Measurements from ENCODE around the gene ANKRD16.

The ANKRD16 gene

GRCh38 chr10:5873515-5873995 is 16.1 kb downstream of the ANKRD16 start:
- peak; percentile 70 for ATAC-seq
- TF ChIP-seq GLIS3 (CRISPR knock-in tag; IDR thresholded peaks at IDR 0.05) (no peak), SNAI2 (CRISPR knock-in tag; IDR thresholded peaks at IDR 0.05) (no peak), ZNF70 (CRISPR knock-in tag; IDR thresholded peaks at IDR 0.05) (no peak), PPARA (CRISPR knock-in tag; IDR thresholded peaks at IDR 0.05; ENCODE audit: borderline replicate concordance) (no peak), ESRRG (CRISPR knock-in tag; IDR thresholded peaks at IDR 0.05) (no peak), TOX (CRISPR knock-in tag; IDR thresholded peaks at IDR 0.05; ENCODE audit: borderline replicate concordance) (no peak), ZFP30 (CRISPR knock-in tag; IDR thresholded peaks at IDR 0.05) (no peak), ZFP3 (CRISPR knock-in tag; IDR thresholded peaks at IDR 0.05) (no peak), TCF4 (CRISPR knock-in tag; IDR thresholded peaks at IDR 0.05; ENCODE audit: borderline replicate concordance) (no peak), ARNTL (CRISPR knock-in tag; IDR thresholded peaks at IDR 0.05; ENCODE audit: borderline replicate concordance, low read depth) (no peak), ZNF8 (CRISPR knock-in tag; IDR thresholded peaks at IDR 0.05) (no peak), ZNF565 (CRISPR knock-in tag; conservative IDR thresholded peaks at IDR 0.05; ENCODE audit: low read depth) (no peak), POU6F1 (CRISPR knock-in tag; IDR thresholded peaks at IDR 0.05; ENCODE audit: borderline replicate concordance, low read depth) (no peak), ZC3H10 (CRISPR knock-in tag; IDR thresholded peaks at IDR 0.05) (no peak)
- TF ChIP-seq, protein P1, sequence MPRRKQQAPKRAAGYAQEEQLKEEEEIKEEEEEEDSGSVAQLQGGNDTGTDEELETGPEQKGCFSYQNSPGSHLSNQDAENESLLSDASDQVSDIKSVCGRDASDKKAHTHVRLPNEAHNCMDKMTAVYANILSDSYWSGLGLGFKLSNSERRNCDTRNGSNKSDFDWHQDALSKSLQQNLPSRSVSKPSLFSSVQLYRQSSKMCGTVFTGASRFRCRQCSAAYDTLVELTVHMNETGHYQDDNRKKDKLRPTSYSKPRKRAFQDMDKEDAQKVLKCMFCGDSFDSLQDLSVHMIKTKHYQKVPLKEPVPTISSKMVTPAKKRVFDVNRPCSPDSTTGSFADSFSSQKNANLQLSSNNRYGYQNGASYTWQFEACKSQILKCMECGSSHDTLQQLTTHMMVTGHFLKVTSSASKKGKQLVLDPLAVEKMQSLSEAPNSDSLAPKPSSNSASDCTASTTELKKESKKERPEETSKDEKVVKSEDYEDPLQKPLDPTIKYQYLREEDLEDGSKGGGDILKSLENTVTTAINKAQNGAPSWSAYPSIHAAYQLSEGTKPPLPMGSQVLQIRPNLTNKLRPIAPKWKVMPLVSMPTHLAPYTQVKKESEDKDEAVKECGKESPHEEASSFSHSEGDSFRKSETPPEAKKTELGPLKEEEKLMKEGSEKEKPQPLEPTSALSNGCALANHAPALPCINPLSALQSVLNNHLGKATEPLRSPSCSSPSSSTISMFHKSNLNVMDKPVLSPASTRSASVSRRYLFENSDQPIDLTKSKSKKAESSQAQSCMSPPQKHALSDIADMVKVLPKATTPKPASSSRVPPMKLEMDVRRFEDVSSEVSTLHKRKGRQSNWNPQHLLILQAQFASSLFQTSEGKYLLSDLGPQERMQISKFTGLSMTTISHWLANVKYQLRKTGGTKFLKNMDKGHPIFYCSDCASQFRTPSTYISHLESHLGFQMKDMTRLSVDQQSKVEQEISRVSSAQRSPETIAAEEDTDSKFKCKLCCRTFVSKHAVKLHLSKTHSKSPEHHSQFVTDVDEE (CRISPR knock-in tag; IDR thresholded peaks at IDR 0.05): no peak
- TF ChIP-seq, protein P2, sequence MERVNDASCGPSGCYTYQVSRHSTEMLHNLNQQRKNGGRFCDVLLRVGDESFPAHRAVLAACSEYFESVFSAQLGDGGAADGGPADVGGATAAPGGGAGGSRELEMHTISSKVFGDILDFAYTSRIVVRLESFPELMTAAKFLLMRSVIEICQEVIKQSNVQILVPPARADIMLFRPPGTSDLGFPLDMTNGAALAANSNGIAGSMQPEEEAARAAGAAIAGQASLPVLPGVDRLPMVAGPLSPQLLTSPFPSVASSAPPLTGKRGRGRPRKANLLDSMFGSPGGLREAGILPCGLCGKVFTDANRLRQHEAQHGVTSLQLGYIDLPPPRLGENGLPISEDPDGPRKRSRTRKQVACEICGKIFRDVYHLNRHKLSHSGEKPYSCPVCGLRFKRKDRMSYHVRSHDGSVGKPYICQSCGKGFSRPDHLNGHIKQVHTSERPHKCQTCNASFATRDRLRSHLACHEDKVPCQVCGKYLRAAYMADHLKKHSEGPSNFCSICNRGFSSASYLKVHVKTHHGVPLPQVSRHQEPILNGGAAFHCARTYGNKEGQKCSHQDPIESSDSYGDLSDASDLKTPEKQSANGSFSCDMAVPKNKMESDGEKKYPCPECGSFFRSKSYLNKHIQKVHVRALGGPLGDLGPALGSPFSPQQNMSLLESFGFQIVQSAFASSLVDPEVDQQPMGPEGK (CRISPR knock-in tag; IDR thresholded peaks at IDR 0.05; ENCODE audit: borderline replicate concordance): no peak
- TF ChIP-seq, protein P3, sequence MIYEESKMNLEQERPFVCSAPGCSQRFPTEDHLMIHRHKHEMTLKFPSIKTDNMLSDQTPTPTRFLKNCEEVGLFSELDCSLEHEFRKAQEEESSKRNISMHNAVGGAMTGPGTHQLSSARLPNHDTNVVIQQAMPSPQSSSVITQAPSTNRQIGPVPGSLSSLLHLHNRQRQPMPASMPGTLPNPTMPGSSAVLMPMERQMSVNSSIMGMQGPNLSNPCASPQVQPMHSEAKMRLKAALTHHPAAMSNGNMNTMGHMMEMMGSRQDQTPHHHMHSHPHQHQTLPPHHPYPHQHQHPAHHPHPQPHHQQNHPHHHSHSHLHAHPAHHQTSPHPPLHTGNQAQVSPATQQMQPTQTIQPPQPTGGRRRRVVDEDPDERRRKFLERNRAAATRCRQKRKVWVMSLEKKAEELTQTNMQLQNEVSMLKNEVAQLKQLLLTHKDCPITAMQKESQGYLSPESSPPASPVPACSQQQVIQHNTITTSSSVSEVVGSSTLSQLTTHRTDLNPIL (CRISPR knock-in tag; IDR thresholded peaks at IDR 0.05; ENCODE audit: low read depth): no peak
- TF ChIP-seq, protein P4, sequence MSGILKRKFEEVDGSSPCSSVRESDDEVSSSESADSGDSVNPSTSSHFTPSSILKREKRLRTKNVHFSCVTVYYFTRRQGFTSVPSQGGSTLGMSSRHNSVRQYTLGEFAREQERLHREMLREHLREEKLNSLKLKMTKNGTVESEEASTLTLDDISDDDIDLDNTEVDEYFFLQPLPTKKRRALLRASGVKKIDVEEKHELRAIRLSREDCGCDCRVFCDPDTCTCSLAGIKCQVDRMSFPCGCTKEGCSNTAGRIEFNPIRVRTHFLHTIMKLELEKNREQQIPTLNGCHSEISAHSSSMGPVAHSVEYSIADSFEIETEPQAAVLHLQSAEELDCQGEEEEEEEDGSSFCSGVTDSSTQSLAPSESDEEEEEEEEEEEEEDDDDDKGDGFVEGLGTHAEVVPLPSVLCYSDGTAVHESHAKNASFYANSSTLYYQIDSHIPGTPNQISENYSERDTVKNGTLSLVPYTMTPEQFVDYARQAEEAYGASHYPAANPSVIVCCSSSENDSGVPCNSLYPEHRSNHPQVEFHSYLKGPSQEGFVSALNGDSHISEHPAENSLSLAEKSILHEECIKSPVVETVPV (CRISPR knock-in tag; IDR thresholded peaks at IDR 0.05): no peak

DNA sequence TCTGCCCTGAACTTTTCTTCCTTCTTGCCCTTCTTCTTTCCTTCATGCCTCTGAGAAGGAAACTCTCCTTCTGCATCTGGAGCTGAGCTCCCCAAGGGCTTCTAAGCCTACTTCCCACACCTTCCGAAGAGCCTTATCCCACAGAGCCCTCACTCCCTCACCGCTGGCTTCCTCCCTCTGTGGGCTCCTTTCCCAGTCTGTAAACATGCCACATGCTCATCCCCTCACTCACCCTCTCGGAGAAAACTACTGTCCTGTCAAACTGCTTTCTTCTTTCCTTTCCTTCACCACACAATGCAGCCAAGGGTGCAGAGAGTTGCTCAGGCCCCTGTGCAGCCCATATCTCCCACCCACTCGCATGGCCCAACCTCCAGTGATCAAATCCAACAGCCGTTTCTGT is 18.1 kb downstream of the ANKRD16 start:
- TF ChIP-seq SNAI2 (CRISPR knock-in tag; IDR thresholded peaks at IDR 0.05) (no peak), TCF4 (CRISPR knock-in tag; IDR thresholded peaks at IDR 0.05; ENCODE audit: borderline replicate concordance) (no peak), ZNF8 (CRISPR knock-in tag; IDR thresholded peaks at IDR 0.05) (no peak), OSR1 (CRISPR knock-in tag; IDR thresholded peaks at IDR 0.05) (no peak), ZC3H10 (CRISPR knock-in tag; IDR thresholded peaks at IDR 0.05) (no peak), ZNF70 (CRISPR knock-in tag; IDR thresholded peaks at IDR 0.05) (no peak), RARB (CRISPR knock-in tag; IDR thresholded peaks at IDR 0.05) (no peak), BACH2 (CRISPR knock-in tag; IDR thresholded peaks at IDR 0.05; ENCODE audit: borderline replicate concordance) (no peak), ARNTL (CRISPR knock-in tag; IDR thresholded peaks at IDR 0.05; ENCODE audit: borderline replicate concordance, low read depth) (no peak), TOX (CRISPR knock-in tag; IDR thresholded peaks at IDR 0.05; ENCODE audit: borderline replicate concordance) (no peak), CSDC2 (CRISPR knock-in tag; IDR thresholded peaks at IDR 0.05) (no peak), ZFP3 (CRISPR knock-in tag; IDR thresholded peaks at IDR 0.05) (no peak), GLIS3 (CRISPR knock-in tag; IDR thresholded peaks at IDR 0.05) (no peak), PPARA (CRISPR knock-in tag; IDR thresholded peaks at IDR 0.05; ENCODE audit: borderline replicate concordance) (no peak), POU6F1 (CRISPR knock-in tag; IDR thresholded peaks at IDR 0.05; ENCODE audit: borderline replicate concordance, low read depth) (no peak)
- TF ChIP-seq, protein P4 (CRISPR knock-in tag; IDR thresholded peaks at IDR 0.05): no peak
- TF ChIP-seq, protein P2 (CRISPR knock-in tag; IDR thresholded peaks at IDR 0.05; ENCODE audit: borderline replicate concordance): no peak
- TF ChIP-seq, protein P3 (CRISPR knock-in tag; IDR thresholded peaks at IDR 0.05; ENCODE audit: low read depth): no peak

More for the DNA sequence above, 18.1 kb downstream of the ANKRD16 start:
- no peak for ATAC-seq

Measured in SK-N-SH treated with all-trans-retinoic acid at 6 μM for 48 hours (cell line).